Renal pelvis (tissue), 12 donors: ENCODE measurements around the gene ZBTB7C. TPM values are rescaled to one million over a fixed set of nuclear protein-coding genes. Genes with fewer than 3 reads are reported as not detected.
"Not testable (repeated sequence)": the region's sequence is repeated elsewhere in the genome, so short reads cannot be mapped to it uniquely, and the experiment has no call there.

Experiments used
- DNase-seq: peaks from one replicate; pipeline ENCODE4 v3.0.0-alpha.2; 2013
- long read RNA-seq, 16 experiments: transcript quantifications; one replicate each; lab custom pipeline, GENCODE V29; 2026
- polyA plus RNA-seq, 3 donors: library from polyadenylated mRNA; unstranded; fragments of 120-200 nt; gene quantifications; one replicate each; pipeline ENCODE4 v1.2.1, GENCODE V29; 2013; ENCODE audit not compliant: insufficient read length in 3 of 3

Gene ZBTB7C
- polyA plus RNA-seq = 10 to 100 TPM; 14.0 to 16.8 (median 16.7) TPM
- long read RNA-seq, donor 1, full-length matches to known transcripts = 2 of 2 reads
- long read RNA-seq, donor 1, partial matches to known transcripts = 0 of 2 reads
- long read RNA-seq, donor 1, other reads (novel, unspliced or antisense) = 0 of 2 reads
- long read RNA-seq, donor 2, full-length matches to known transcripts = 4 of 4 reads
- long read RNA-seq, donor 2, partial matches to known transcripts = 0 of 4 reads
- long read RNA-seq, donor 2, other reads (novel, unspliced or antisense) = 0 of 4 reads
- long read RNA-seq, donor 3, full-length matches to known transcripts = 4 of 4 reads
- long read RNA-seq, donor 3, partial matches to known transcripts = 0 of 4 reads
- long read RNA-seq, donor 3, other reads (novel, unspliced or antisense) = 0 of 4 reads
- long read RNA-seq, donor 4, full-length matches to known transcripts = 2 of 2 reads
- long read RNA-seq, donor 4, partial matches to known transcripts = 0 of 2 reads
- long read RNA-seq, donor 4, other reads (novel, unspliced or antisense) = 0 of 2 reads
- long read RNA-seq, donor 5 = 0 reads
- long read RNA-seq, donor 6, full-length matches to known transcripts = 1 of 1 reads
- long read RNA-seq, donor 6, partial matches to known transcripts = 0 of 1 reads
- long read RNA-seq, donor 6, other reads (novel, unspliced or antisense) = 0 of 1 reads
- long read RNA-seq, donor 7 = 0 reads
- long read RNA-seq, donor 8, full-length matches to known transcripts = 4 of 4 reads
- long read RNA-seq, donor 8, partial matches to known transcripts = 0 of 4 reads
- long read RNA-seq, donor 8, other reads (novel, unspliced or antisense) = 0 of 4 reads
- long read RNA-seq, donor 9, full-length matches to known transcripts = 4 of 4 reads
- long read RNA-seq, donor 9, partial matches to known transcripts = 0 of 4 reads
- long read RNA-seq, donor 9, other reads (novel, unspliced or antisense) = 0 of 4 reads
- long read RNA-seq, donor 10, full-length matches to known transcripts = 1 of 1 reads
- long read RNA-seq, donor 10, partial matches to known transcripts = 0 of 1 reads
- long read RNA-seq, donor 10, other reads (novel, unspliced or antisense) = 0 of 1 reads
- long read RNA-seq, donor 11 = 0 reads
- long read RNA-seq, donor 12, full-length matches to known transcripts = 5 of 5 reads
- long read RNA-seq, donor 12, partial matches to known transcripts = 0 of 5 reads
- long read RNA-seq, donor 12, other reads (novel, unspliced or antisense) = 0 of 5 reads
- long read RNA-seq, donor 13, full-length matches to known transcripts = 1 of 1 reads
- long read RNA-seq, donor 13, partial matches to known transcripts = 0 of 1 reads
- long read RNA-seq, donor 13, other reads (novel, unspliced or antisense) = 0 of 1 reads
- long read RNA-seq, donor 14 = 0 reads
- long read RNA-seq, donor 15 = 0 reads
- long read RNA-seq, donor 16 = 0 reads

- no peak for DNase-seq
Measured at GRCh38 chr18:48408727-48409590, at the start of gene ZBTB7C. Gene ZBTB7C, minus strand, starts transcription at chr18:48409383.

- DNase-seq = no peak
Measured at GRCh38 chr18:48456838-48457237, 47.7 kb upstream of the ZBTB7C start.

GRCh38 chr18:48455555-48456478 lies 46.6 kb upstream of the ZBTB7C start:
- no peak for DNase-seq

GRCh38 chr18:48454261-48454757 lies 45.1 kb upstream of the ZBTB7C start:
- DNase-seq = no peak

GRCh38 chr18:48453330-48454066 lies 44.3 kb upstream of the ZBTB7C start:
- DNase-seq = no peak

- DNase-seq = no peak
Measured at GRCh38 chr18:48452861-48453323, 43.7 kb upstream of the ZBTB7C start.

- no peak for DNase-seq
Measured at GRCh38 chr18:48450685-48451084, 41.5 kb upstream of the ZBTB7C start.

- DNase-seq = peak; percentile 82
Measured at GRCh38 chr18:48446582-48447225, 37.5 kb upstream of the ZBTB7C start.

GRCh38 chr18:48445540-48445939 lies 36.4 kb upstream of the ZBTB7C start:
- DNase-seq = peak; percentile 65

GRCh38 chr18:48442761-48443160 lies 33.6 kb upstream of the ZBTB7C start:
- DNase-seq = no peak

- peak; percentile 52 for DNase-seq
Measured at GRCh38 chr18:48441405-48441881, 32.3 kb upstream of the ZBTB7C start.

GRCh38 chr18:48440924-48441323 lies 31.7 kb upstream of the ZBTB7C start:
- DNase-seq = no peak

GRCh38 chr18:48436907-48437306 lies 27.7 kb upstream of the ZBTB7C start:
- no peak for DNase-seq

- DNase-seq = not testable (repeated sequence)
Measured at GRCh38 chr18:48434382-48434781, 25.2 kb upstream of the ZBTB7C start.

- no peak for DNase-seq
Measured at GRCh38 chr18:48433541-48433940, 24.4 kb upstream of the ZBTB7C start.

GRCh38 chr18:48430150-48430549 lies 21.0 kb upstream of the ZBTB7C start:
- DNase-seq = no peak

- no peak for DNase-seq
Measured at GRCh38 chr18:48428475-48429177, 19.4 kb upstream of the ZBTB7C start.
